Activated effector memory CD4-positive, alpha-beta T cell treated with anti-CD3 and anti-CD28 coated beads, Interleukin-2, amount 50 U/mL, for 16 hours (primary cell): ENCODE measurements around the gene LOX.
A peak's percentile ranks its signal among the peaks of the same experiment; 100 is the strongest.
"Not testable (repeated sequence)": the region's sequence is repeated elsewhere in the genome, so short reads cannot be mapped to it uniquely, and the experiment has no call there.

ENCODE experiments used
- DNase-seq: peaks from one replicate; pipeline ENCODE4 v3.0.0-alpha.2; 2020

The LOX gene

DNA sequence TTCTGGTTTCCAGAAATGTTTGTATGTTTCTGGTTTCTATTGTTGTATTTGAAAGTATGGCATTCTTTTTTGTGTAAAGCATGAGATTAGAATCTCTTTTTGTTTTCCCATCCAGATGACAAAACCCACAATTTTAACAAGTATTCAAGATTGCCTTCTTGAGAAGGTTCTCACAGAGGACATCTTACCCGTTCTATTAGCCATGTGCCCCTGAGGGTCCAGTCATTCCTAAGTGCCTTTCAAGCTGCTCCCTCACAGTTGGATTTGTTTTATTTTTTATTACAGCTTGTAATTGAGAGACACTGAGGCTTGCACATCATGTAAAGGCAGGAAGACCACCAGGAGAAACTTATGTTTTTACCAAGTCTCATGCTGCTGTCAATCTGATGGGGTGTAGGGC lies 19.3 kb upstream of the LOX start:
- no peak for DNase-seq

DNA sequence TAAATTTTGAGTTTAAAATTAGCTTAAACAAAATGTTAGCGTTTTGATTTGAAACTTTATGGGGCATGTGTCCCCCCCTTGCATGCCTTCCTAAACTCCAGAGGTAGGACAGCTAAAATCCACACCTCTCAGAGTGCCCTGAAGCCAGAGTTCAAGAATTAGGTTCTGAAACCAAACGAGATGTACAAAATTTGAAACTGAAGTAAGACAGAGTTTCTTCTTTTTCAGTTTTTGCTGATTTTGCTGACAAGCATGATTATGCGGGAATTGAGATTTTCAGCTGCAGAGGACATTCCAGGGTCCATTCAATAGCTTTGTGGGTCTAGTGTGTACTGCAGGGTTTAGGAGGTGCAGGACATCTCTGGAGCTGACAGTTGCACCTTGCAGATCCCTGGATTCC lies 17.1 kb upstream of the LOX start:
- DNase-seq: no peak

DNA sequence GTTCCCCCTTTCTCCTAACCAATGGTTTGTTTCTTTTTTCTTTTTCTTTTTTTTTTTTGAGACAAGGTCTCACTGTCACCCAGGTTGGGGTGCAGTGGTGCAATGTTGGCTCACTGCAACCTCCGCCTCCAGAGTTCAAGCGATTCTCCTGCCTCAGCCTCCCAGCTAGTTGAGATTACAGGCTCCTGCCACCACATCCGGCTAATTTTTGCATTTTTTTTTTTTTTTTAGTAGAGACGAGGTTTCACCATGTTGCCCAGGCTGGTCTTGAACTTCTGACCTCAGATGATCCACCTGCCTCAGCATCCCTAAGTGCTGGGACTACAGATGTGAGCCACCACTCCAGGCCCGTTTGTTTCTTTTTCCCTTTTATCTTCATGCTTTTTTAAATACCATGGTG lies 16.2 kb upstream of the LOX start:
- DNase-seq: not testable (repeated sequence)

DNA sequence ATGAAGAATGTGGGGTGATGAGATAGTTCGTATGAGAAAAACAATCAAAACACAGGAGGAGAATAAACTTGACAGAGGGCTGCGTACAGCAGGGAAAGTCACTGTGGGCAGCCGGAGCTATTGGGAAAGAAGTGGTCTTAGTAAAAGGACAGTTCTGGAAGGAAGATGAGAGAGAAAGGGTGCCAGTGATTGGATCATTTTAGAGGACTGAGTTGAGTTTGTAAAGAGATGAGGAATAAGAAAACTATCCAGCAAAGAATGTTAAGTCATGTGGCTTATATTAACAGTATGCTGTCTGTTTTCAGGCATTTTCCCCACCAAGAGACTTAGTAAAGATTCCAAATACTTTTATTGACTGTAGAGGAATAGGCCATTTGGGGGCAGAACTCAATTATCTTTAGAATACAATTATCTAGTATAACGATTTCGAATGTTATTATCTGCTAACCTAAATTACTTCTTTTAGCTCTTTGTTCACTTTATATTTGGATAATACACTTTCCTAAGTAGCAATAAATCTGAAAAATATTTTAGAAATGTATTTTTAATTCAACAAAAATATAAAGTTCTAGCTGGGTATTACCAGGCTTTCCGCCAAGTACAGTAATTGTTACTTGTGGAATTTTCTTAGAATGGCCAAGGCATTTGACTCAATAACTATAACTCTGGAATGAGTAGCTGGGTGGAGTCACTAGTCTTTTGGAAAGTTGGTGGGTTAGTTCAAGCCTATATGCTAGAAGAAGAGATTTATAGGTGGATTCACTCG lies 15.5 kb upstream of the LOX start:
- DNase-seq: no peak

DNA sequence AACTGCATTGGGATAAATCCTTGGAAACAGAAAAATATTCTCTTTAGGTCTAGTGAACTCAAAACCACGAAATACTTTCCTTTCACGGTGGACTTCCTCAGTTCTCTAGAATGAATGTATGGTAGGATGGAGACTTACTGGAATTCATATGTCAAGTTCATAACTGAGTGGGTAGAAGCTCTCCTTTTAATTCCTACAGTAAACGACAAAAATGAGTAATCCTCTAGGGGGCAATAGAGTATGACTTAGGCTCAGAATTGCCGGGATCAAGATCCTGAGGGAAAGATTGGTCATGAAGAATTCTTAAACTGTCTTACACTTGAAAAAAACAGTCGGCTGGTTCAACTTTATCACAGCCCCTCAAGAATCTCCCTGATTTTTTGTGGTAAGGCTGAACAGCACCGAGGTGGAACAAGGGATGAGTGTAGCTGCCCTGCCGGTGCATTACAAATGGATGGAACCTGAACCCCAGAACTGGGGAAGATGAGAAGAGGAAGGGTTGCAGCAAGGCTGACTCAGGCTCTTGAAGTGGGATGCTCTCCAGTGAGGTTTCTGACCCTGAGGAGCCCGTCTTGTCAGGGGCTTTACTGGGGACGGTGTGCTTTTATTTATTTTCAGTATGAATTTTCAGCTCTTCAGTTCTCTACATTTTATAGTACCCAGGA lies 14.0 kb upstream of the LOX start:
- no peak for DNase-seq

DNA sequence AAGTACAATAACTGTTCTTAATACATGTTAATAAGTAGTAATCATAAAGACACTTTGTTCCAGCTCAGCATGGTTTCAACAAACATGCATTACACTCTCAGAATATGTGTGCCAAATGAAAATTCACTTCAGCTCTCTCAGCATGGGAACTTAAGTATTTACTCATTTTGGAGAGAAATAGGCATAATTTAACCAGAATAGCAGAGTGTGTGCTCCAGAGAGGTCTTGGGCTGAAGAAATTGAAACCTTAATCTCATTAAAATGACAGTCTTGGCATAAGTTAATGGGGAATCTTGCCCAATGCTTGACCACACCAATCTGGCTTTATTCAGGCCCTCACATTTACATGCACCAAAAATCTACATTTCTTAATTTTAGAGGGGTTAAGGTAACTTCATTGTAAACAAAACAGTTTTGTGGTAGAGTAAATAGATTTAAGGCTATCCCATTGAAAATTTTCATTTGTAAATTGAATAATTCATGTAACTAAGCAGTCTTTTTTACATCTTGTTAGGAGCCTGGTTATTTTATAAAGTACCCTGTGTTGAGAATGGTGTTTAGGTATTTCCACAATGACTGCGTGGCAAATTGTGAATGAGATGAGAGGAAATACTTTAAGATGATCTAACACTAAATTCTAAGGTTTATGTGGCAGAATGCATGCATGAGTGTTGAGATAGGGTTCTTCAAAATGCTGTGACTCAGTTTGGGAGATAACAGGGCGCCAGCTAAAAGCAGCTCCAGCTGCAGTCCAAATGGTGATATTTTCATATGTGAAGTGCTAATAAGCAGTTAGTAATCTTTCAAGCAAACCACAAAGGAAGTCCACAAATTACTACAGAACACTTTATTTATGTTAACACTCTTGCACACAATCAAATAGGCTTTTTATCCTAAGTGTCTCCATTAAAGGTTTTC lies 11.3 kb upstream of the LOX start:
- DNase-seq: no peak

DNA sequence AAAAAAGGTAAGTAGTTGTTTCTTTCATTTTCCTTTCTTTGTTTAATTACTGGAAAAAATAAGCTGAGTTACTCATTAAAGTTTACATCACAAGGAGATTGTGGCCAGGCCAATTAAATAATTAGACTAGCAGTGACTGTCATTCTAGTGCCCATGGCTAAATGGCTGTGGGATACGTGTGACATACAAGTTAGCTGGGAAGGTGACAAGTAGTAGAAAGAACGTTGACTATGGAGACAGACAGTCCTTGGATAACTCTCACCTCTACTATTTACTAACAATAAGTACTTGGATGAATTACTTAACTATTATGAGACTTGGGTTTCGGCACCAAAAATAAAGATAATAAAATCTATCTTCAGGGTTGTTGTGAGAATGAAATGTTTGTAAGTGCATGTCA lies 7.0 kb upstream of the LOX start:
- DNase-seq: no peak

DNA sequence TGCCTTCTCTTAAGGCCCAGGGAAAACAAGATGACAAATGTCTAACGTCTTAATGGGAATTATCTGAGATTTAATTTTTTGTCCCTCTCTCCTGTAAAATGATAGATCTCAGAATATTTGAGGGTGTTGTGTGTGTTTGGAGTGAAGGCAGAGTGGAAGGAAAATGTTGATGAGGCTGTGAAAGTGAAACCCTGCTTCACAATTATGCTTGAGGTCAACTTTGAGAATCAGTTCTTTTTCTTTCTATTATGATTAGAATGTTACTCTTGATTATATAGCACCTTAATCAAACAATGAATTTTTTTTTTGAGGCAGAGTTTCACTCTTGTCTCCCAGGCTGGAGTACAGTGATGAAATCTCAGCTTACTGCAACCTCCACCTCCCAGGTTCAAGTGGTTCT lies 5.5 kb upstream of the LOX start:
- DNase-seq: no peak

DNA sequence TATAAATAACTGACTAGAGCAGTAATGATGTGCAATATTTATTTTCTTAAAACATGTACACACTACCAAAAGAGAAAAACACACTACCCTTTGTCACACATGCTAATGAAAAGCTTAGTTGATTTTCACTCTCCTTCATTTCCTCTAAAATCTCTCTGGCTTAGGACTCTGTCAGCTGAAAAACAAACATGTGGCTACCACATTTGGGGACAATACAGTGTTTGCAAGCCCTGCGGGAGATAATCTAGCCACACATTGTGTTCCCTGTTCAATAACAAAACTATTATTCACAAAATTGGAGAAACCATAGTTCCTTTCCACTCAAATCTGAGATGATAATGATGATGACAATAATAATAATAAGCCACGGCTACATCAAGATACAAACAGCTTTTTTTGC lies 3.5 kb upstream of the LOX start:
- no peak for DNase-seq

DNA sequence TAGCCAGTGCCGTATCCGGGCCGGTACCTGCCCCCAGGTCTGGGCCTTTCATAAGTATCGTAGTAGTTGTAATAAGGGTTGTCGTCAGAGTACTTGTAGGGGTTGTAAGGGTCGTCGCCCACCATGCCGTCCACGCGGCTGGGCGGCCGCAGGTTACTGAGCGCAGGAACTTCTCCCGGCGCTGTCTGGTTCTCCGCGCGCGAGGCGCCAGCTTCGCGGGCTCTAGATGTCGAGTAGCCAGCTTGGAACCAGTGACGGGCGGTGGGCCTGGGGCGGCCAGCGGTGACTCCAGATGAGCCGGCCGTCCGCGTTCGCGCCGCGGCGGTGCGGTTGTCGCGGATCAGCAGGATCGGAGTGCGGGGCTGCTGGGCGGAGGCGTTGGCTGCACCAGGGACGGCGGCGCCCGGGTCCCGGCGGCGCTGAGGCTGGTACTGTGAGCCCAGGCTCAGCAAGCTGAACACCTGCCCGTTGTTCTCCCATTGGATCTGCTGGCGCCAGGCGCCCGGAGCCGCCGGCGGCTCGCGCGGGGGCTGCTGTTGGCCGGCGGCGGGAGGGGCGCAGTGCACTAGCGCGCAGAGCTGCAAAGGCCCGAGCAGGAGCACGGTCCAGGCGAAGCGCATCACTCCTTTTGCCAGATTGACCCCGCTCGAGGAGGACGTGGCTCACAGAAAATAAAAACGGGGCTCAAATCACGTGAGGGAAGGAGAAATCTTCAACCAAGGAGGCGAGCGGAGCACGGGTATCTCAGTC lies 518 bp downstream of the LOX start:
- DNase-seq: no peak

DNA sequence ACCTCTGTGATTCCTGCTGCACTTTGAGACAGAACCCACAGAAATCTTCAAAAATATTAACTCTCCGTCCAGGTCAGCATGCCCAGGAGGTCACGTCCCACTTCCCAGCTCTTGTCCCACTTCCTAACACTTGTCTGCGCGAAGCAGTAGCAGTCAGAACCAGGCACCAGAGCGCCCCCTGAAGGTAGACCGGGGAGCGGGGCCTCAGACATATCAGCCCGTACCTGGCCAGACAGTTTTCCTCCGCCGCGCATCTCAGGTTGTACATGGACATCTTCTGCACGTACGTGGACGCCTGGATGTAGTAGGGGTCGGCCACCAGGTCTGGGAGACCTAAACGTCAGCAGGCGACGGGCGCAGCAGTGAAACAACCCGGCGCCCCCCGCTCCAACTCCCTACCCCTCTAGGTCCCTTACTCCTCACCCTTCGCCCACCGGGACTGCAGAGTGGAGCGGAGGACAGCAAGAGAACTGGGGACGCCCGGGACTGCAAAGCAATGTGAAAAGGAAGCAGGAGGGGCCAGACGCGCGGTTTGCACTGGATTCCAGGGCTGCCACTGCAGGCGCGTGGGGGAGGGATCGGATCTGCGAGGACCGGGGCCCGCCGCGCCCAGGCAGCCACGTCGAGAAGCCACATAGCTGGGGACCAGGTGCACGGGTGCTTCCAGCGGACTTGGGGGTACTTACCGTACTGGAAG lies 1.2 kb downstream of the LOX start:
- DNase-seq: peak; percentile 66

DNA sequence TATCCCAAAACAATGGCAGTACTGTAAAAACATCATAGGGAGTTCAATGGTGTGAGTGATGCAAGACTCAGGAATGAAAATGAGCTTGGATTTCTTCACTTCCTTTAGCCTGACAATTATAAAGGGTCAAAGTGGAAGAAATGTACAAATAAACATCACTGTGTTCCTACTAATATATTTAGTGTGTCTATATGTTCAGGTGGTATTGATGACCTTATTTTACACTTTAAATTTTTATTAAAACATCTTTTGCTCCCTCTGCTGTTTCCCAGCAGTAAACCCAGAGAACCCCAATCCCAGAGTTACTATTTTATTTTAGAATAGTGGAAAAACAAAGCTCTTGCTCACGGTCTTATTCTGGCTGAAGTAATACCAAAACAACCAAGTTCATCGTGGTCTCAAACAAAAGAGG lies 2.0 kb downstream of the LOX start:
- DNase-seq: no peak

DNA sequence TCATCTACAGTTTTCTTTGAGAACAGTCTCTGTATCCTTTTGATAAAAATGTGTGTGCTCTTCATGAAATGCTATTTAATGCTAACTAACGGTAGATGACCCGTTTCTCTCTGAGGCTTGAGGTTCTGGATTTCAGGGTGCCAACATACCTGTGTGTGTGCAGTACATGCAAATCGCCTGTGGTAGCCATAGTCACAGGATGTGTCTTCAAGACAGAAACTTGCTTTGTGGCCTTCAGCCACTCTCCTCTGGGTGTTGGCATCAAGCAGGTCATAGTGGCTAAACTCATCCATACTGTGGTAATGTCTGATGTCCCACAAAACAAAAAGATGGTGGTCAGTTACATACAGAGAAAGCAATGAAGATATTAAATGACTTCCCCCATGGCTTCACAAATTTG lies 4.2 kb downstream of the LOX start:
- no peak for DNase-seq

DNA sequence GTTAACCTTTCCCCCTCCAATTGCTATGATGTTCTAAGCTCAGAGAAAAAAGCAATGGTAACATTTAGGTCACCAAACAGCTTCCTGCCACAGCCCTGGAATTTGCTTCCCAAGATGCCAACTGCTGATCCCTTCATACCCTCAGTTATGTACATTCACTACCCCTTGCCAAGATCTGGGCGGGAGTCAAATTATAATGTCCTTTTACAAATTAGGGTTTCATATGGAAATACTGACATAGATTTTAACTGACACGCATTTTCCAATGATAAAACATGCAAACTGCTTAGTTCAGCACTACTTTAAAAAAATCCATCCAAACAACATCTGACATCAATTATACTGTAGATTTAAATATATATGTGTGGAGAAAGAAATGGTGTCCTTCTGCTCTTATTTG lies 5.0 kb downstream of the LOX start:
- DNase-seq: no peak

DNA sequence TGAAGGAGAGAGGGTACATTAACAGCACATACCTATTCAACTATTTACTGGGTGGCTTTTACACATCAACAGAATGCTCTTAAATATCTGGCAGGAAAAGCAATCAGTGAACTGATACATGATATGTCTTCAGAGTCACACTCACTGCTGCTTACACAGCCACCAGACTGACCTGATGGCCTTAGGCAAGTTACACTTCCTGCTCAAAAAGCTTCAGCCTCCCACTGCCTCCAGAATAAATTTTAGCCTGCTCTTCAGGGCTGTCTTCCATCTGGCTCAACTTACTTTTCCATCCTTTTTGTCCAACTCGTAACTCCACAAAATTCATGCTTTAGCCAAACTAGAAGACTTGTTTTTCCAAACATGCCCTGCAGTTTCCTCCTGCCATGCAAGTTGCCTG lies 10.7 kb downstream of the LOX start:
- DNase-seq: no peak

DNA sequence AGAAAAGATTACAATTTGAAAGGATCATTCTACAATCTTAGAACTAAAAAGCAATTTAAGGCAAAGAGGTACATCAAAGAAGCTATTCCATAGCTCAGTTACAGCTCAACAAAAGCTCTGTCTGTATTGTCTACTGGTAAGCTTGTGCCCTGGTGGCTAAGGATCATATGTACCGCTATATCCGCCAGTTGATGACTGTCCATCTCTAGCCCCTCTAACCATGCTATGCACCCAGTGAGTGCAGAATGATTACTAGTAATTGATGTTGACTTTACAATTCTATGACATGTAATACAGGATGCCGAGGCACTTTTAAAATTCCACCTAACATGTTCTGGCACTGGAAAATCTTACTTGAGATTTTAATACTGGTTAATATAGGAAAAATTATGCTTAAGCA lies 13.1 kb downstream of the LOX start:
- DNase-seq: no peak

DNA sequence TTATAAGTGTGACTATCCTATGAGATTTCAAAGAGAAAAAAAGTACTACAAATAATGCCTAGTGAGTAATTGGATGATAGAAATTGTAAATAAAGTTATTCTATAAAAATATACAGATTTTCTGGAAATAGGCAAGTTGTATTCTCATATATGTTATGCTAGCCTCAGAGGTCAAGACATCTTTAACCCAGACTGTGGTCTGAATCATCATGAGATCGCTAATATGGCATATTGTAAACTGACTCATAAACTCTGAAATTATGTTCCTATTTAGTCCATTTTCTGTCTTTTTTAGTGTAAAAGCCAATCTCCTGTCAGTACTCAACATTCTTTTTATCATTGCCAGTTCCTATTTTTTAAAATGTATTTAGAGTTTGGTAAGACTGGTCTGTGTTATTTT lies 14.2 kb downstream of the LOX start:
- DNase-seq: no peak

DNA sequence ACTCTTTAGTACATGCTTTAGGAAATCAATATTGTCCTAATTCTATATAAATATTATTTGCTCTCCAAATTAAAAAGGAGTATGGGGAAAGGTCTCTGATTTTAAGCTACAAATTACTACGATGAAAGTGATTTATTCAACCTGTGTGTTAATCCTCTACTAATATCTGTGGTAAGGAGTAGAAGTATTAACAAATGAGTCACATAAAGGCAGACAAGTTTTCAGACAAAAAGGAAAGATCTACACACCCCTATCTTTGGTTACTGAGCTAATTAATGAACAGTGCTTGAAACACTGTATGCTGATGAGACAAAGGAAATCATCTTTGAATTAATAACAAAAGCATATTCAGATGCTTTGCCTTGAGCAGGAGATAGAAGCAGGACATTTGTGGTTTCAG lies 15.9 kb downstream of the LOX start:
- DNase-seq: no peak

DNA sequence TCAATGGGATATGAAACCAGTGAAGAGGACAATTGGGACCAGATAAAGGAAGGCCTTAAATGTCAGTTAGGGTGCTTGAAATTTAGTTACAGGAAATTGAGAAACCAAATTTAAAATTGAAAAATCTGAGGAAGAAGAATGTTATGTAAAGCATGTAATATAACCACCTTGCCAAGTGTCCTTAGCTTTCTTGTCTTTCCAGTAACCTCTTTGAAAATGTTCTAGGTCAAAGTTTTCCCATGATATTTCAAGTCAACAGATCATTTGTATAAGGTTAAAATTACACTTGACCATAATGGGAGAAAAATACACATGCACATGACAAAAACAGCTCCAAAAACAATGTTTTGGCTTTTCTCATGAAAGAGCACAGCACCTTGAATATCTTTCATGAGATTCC lies 21.1 kb downstream of the LOX start:
- no peak for DNase-seq

DNA sequence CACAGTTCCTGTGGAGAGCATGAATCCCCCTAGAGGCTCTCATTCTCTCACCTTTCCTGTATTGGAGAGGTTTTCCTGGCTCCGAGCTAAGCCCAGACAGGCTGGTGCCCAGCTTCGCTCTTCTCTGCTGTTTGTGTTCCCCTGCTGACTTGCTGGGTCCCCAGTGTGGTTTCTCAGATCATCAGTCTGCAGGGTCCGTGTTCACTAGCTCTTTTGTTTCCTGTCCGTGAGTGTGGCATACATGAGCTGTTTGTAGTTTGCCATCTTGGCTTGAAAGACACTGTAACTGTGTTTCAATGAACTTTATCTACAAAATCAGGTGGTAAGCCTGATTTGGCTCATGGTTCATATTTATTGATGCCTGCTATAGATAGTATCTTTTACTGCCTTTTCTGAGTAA lies 23.8 kb downstream of the LOX start:
- DNase-seq: no peak

DNA sequence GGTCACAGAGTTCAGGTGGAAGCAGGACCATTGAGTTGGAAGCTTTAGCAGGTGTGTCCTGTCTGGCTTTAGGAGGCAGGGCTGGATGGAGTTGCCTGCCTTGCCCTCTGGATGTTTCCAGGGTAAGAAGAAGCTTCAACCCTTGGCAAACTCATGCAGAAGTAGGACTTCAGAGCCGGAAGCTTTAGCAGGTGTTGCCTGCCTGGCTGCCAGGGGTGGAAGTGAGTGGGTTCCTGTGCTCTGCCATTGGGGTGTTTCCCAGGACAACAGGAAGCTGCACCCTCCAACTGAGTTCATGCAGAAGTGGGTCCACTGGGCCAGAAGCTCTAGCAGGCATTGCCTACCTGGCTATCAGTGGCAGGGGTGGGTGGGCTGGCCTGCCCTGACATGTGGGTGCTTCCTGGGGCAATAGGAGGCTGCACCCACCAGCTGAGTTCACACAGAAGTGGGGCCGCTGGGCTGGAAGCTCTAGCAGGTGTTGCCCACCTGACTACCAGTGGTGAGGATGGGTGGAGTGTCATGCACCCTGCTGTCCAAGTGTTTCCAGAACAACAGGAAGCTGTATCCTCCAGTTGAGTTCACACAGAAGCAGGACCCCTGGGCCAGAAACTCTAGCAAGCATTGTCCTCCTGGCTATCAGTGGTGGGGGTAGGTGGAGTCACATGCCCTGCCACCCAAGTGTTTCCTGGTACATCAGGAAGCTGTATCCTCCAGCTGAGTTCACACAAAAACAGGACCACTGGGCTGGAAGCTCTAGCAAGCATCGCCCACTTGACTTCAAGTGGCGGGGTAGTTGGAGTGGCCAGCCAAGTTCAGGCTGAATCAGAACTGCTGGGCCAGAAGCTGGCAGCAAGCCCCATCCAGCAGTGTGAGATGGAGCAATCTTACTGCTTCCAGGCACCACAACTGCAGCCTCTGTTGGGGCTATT lies 24.6 kb downstream of the LOX start:
- DNase-seq: no peak
